ENCODE data around the gene IGFBP1. TPM values are rescaled to one million over a fixed set of nuclear protein-coding genes. Genes with fewer than 3 reads are reported as not detected.

Gene IGFBP1
- total and polyA plus RNA-seq, 2 experiments from 2014 or later = not detected

DNA sequence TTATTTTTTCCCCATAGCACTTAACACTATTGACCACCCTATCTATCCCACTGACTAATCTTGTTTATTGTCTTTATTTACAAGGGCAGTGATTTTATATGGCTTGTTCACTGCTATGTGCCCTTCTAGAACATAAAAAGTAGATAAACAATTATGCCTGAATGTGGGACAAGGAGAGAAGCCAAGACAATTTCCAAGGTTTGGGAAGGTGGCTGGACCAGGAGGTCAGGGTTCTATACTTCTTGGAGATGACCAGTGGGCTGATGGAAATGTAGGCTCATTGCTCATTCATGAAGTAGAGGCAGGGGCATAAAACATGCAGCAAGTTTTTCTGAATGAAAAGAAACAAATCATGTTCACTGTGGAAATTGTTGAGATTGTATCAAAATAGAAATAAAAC lies 21.3 kb downstream of the IGFBP1 start:
- Histone ChIP-seq H3K27me3 (ENCODE audit: insufficient read depth) (no peaks in the 10 kb centered on the region), H3F3A (replicated peaks; ENCODE audit: low read depth) (no peaks in the 10 kb centered on the region), H3K79me2 (replicated peaks; ENCODE audit: insufficient read depth) (no peaks in the 10 kb centered on the region), H4K20me1 (replicated peaks; ENCODE audit: insufficient read depth) (no peaks in the 10 kb centered on the region), H3K36me3 (ENCODE audit: insufficient read depth) (no peaks in the 10 kb centered on the region), H3K9me2 (ENCODE audit: insufficient read depth) (no peaks in the 10 kb centered on the region), H3K4me1 (ENCODE audit: insufficient read depth) (no peaks in the 10 kb centered on the region), H3K27ac (ENCODE audit: low read depth) (no peak overlapping the region), H2AFZ (no peak overlapping the region), H3K4me2 (no peak overlapping the region), H3K4me3 (no peak overlapping the region)
- Mint-ChIP-seq H3K4me1 (no peaks in the 10 kb centered on the region), H3K27me3 (ENCODE audit: insufficient read depth, low read depth, poor library complexity) (no peaks in the 10 kb centered on the region), H3K4me3 (no peak overlapping the region), H3K36me3 (ENCODE audit: low read depth) (peaks cover 4% of the 10 kb centered on the region; the same call in 2 of the 3 replicates), H3K9me3 (no peaks in the 10 kb centered on the region), H3K27ac (no peak overlapping the region)
- ATAC-seq (no peak), DNase-seq (ENCODE audit: low spot score) (no peak)
- no peak for TF ChIP-seq STAT1 (IDR thresholded peaks at IDR 0.05; ENCODE audit: unreplicated experiment)
- TF ChIP-seq, protein P1, sequence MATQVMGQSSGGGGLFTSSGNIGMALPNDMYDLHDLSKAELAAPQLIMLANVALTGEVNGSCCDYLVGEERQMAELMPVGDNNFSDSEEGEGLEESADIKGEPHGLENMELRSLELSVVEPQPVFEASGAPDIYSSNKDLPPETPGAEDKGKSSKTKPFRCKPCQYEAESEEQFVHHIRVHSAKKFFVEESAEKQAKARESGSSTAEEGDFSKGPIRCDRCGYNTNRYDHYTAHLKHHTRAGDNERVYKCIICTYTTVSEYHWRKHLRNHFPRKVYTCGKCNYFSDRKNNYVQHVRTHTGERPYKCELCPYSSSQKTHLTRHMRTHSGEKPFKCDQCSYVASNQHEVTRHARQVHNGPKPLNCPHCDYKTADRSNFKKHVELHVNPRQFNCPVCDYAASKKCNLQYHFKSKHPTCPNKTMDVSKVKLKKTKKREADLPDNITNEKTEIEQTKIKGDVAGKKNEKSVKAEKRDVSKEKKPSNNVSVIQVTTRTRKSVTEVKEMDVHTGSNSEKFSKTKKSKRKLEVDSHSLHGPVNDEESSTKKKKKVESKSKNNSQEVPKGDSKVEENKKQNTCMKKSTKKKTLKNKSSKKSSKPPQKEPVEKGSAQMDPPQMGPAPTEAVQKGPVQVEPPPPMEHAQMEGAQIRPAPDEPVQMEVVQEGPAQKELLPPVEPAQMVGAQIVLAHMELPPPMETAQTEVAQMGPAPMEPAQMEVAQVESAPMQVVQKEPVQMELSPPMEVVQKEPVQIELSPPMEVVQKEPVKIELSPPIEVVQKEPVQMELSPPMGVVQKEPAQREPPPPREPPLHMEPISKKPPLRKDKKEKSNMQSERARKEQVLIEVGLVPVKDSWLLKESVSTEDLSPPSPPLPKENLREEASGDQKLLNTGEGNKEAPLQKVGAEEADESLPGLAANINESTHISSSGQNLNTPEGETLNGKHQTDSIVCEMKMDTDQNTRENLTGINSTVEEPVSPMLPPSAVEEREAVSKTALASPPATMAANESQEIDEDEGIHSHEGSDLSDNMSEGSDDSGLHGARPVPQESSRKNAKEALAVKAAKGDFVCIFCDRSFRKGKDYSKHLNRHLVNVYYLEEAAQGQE (IDR thresholded peaks at IDR 0.05; ENCODE audit: unreplicated experiment) = no peak

DNA sequence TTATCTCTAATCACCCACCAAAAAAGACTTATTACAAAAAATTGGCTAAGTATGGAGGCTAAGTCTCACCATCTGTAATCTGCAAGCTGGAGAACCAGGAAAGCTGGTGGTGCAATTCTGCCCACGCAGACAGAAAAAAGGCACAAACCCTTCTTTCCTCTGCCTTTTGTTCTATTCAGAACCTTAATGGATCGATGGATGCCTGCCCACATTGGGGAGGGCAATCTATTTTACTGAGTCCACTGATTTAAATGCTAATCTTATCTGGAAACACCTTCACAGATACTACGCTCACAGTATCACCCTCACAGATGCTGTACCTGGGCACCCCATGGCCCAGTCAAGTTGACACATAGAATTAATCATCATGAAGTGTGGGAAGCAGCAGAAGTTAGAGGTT lies 22.6 kb downstream of the IGFBP1 start:
- H3K9me2 ChIP-seq (ENCODE audit: insufficient read depth) = no peaks in the 10 kb centered on the region
- Mint-ChIP-seq H3K4me3 (no peak overlapping the region), H3K27me3 (ENCODE audit: insufficient read depth, low read depth, poor library complexity) (no peaks in the 10 kb centered on the region), H3K36me3 (ENCODE audit: low read depth) (peaks cover 10% of the 10 kb centered on the region; the same call in 2 of the 3 replicates), H3K27ac (no peak overlapping the region), H3K9me3 (no peaks in the 10 kb centered on the region), H3K4me1 (no peaks in the 10 kb centered on the region)
- H3K4me3 ChIP-seq = no peak overlapping the region
- ATAC-seq = no peak
- no peak for DNase-seq (ENCODE audit: low spot score)
- no peaks in the 10 kb centered on the region for H3K36me3 ChIP-seq (ENCODE audit: insufficient read depth)
- no peak overlapping the region for H3K4me2 ChIP-seq
- no peak overlapping the region for H3K27ac ChIP-seq (ENCODE audit: low read depth)
- no peaks in the 10 kb centered on the region for H4K20me1 ChIP-seq (replicated peaks; ENCODE audit: insufficient read depth)
- no peaks in the 10 kb centered on the region for H3K79me2 ChIP-seq (replicated peaks; ENCODE audit: insufficient read depth)
- no peaks in the 10 kb centered on the region for H3K4me1 ChIP-seq (ENCODE audit: insufficient read depth)
- no peaks in the 10 kb centered on the region for H3F3A ChIP-seq (replicated peaks; ENCODE audit: low read depth)
- TF ChIP-seq STAT1 (IDR thresholded peaks at IDR 0.05; ENCODE audit: unreplicated experiment) = no peak
- no peak for TF ChIP-seq POLR2AphosphoS5 (IDR thresholded peaks at IDR 0.05; ENCODE audit: low read depth)
- TF ChIP-seq, protein P2, sequence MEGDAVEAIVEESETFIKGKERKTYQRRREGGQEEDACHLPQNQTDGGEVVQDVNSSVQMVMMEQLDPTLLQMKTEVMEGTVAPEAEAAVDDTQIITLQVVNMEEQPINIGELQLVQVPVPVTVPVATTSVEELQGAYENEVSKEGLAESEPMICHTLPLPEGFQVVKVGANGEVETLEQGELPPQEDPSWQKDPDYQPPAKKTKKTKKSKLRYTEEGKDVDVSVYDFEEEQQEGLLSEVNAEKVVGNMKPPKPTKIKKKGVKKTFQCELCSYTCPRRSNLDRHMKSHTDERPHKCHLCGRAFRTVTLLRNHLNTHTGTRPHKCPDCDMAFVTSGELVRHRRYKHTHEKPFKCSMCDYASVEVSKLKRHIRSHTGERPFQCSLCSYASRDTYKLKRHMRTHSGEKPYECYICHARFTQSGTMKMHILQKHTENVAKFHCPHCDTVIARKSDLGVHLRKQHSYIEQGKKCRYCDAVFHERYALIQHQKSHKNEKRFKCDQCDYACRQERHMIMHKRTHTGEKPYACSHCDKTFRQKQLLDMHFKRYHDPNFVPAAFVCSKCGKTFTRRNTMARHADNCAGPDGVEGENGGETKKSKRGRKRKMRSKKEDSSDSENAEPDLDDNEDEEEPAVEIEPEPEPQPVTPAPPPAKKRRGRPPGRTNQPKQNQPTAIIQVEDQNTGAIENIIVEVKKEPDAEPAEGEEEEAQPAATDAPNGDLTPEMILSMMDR (conservative IDR thresholded peaks at IDR 0.05; ENCODE audit: low read depth in 2 of 2) = no peak
- TF ChIP-seq ZNF331 (CRISPR knock-in tag; IDR thresholded peaks at IDR 0.05; ENCODE audit: low read depth) = no peak
- H2AFZ ChIP-seq = no peak overlapping the region
- no peaks in the 10 kb centered on the region for H3K27me3 ChIP-seq (ENCODE audit: insufficient read depth)
